Thoracic aorta (tissue), 2 donors: ENCODE measurements around the gene XXYLT1. TPM values are rescaled to one million over a fixed set of nuclear protein-coding genes. Genes with fewer than 3 reads are reported as not detected.

Experiments
- ATAC-seq: fragments of 150-250 bp; one replicate; pipeline ENCODE4 v1.8.0; 2017; ENCODE audit warnings: low read depth; ENCODE audit not compliant: insufficient number of reproducible peaks, low FRiP score
- DNase-seq: peaks from one replicate; pipeline ENCODE4 v3.0.0-alpha.2; 2020; ENCODE audit warnings: low spot score
- H3K27ac ChIP-seq, 2 donors: fragments of 200-600 bp; sonication (generic); 1 replicate in 1 of 2; 2 replicates in 1 of 2; pipeline ENCODE4 v1.5.1; 2016; ENCODE audit warnings: mild to moderate bottlenecking in 2 of 2, moderate library complexity in 2 of 2
- H3K27me3 ChIP-seq: fragments of 200-600 bp; sonication (generic); replicated peaks from 2 replicates; pipeline ENCODE4 v1.6.0; 2016; ENCODE audit warnings: mild to moderate bottlenecking; ENCODE audit not compliant: insufficient read depth
- H3K36me3 ChIP-seq: fragments of 200-600 bp; sonication (generic); one replicate; pipeline ENCODE4 v1.5.1; 2016
- H3K4me1 ChIP-seq, 2 donors: fragments of 200-600 bp; sonication (generic); 1 replicate in 1 of 2; 2 replicates in 1 of 2; pipeline versions ENCODE4 v1.5.1 to v1.6.0; 2016; ENCODE audit warnings: low read depth in 2 of 2, mild to moderate bottlenecking in 1 of 2; ENCODE audit not compliant: control insufficient read depth in 1 of 2
- H3K4me3 ChIP-seq: fragments of 200-600 bp; sonication (generic); 2 replicates; pipeline ENCODE4 v1.5.1; 2016; ENCODE audit warnings: mild to moderate bottlenecking
- H3K9me3 ChIP-seq: fragments of 200-600 bp; sonication (generic); 2 replicates; pipeline ENCODE4 v1.5.1; 2016
- CTCF ChIP-seq: fragments of 200-600 bp; sonication (generic); IDR thresholded peaks from one replicate; pipeline ENCODE4 v1.5.1; 2019; ENCODE audit warnings: antibody characterized with exemption
- total RNA-seq, 2 donors: library from RNA; depleted of rRNA; stranded (reverse); fragments of >200 nt; gene quantifications; one replicate each; pipeline versions ENCODE4 v1.1.0 to v1.2.3, GENCODE V29; 2016

The XXYLT1 gene
- total RNA-seq, 2 donors from 2014 or later = 17.7 to 21.2 TPM

GRCh38 chr3:195043607-195044339 lies 227.2 kb downstream of the XXYLT1 start:
- ATAC-seq (no peak), DNase-seq (no peak)
- Histone ChIP-seq H3K27me3 (no peaks in the 10 kb centered on the region), H3K9me3 (no peaks in the 10 kb centered on the region), H3K27ac (no peak overlapping the region), H3K36me3 (no peaks in the 10 kb centered on the region), H3K4me1 (no peaks in the 10 kb centered on the region), H3K4me3 (no peak overlapping the region)
- no peak for TF ChIP-seq CTCF

- Histone ChIP-seq H3K4me1 (no peaks in the 10 kb centered on the region), H3K36me3 (no peaks in the 10 kb centered on the region), H3K27me3 (no peaks in the 10 kb centered on the region), H3K4me3 (no peak overlapping the region), H3K9me3 (no peaks in the 10 kb centered on the region), H3K27ac (no peak overlapping the region)
- ATAC-seq (no peak), DNase-seq (no peak)
- TF ChIP-seq CTCF = no peak
Measured at GRCh38 chr3:195042743-195043606, 228.0 kb downstream of the XXYLT1 start.

- DNase-seq (no peak), ATAC-seq (no peak)
- H3K27me3 ChIP-seq = no peaks in the 10 kb centered on the region
- no peaks in the 10 kb centered on the region for H3K9me3 ChIP-seq
- H3K4me3 ChIP-seq = no peak overlapping the region
- no peak for TF ChIP-seq CTCF
- no peaks in the 10 kb centered on the region for H3K4me1 ChIP-seq
- H3K27ac ChIP-seq = no peak overlapping the region
- no peaks in the 10 kb centered on the region for H3K36me3 ChIP-seq
Measured at GRCh38 chr3:195041871-195042742, 228.9 kb downstream of the XXYLT1 start.

GRCh38 chr3:195040773-195041520 lies 230.0 kb downstream of the XXYLT1 start:
- Histone ChIP-seq H3K27ac (no peak overlapping the region), H3K4me1 (no peaks in the 10 kb centered on the region), H3K27me3 (no peaks in the 10 kb centered on the region), H3K4me3 (no peak overlapping the region), H3K9me3 (no peaks in the 10 kb centered on the region), H3K36me3 (no peaks in the 10 kb centered on the region)
- no peak for ATAC-seq
- TF ChIP-seq CTCF = no peak
- no peak for DNase-seq
